Peyer's patch (tissue), 4 donors: ENCODE data around the gene STAC. TPM values are rescaled to one million over a fixed set of nuclear protein-coding genes. Genes with fewer than 3 reads are reported as not detected.
"Not testable (repeated sequence)": the region's sequence is repeated elsewhere in the genome, so short reads cannot be mapped to it uniquely, and the experiment has no call there.

Experiments used
- DNase-seq, 3 donors: peaks; one replicate each; pipeline ENCODE4 v3.0.0-alpha.2; 2017 to 2019
- H3K27ac ChIP-seq, 4 donors: fragments of 200-600 bp; sonication (generic); one replicate each; pipeline ENCODE4 v1.5.1; 2016 to 2019
- H3K27me3 ChIP-seq, 2 donors: fragments of 200-600 bp; sonication (generic); one replicate each; pipeline ENCODE4 v1.5.1; 2019
- H3K36me3 ChIP-seq, 3 donors: fragments of 200-600 bp; sonication (generic); one replicate each; pipeline ENCODE4 v1.5.1; 2016 to 2019
- H3K4me1 ChIP-seq, 4 donors: fragments of 200-600 bp; sonication (generic); one replicate each; pipeline ENCODE4 v1.5.1; 2016 to 2019
- H3K4me3 ChIP-seq, 4 donors: fragments of 200-600 bp; sonication (generic); 1 replicate in 3 of 4; 2 replicates in 1 of 4; pipeline ENCODE4 v1.5.1; 2016 to 2019; ENCODE audit warnings: mild to moderate bottlenecking in 1 of 4
- H3K9me3 ChIP-seq, 4 donors: fragments of 200-600 bp; sonication (generic); one replicate each; pipeline ENCODE4 v1.5.1; 2016 to 2019; ENCODE audit warnings: mild to moderate bottlenecking in 1 of 4
- CTCF ChIP-seq, 6 experiments: fragments of 450-650 bp in 4 of 6; fragments of 200-600 bp in 2 of 6; sonication (generic) in 1 of 6; IDR thresholded peaks; one replicate each; pipeline ENCODE4 v1.5.1; 2017 to 2019; ENCODE audit warnings: antibody characterized with exemption in 6 of 6, mild to moderate bottlenecking in 3 of 6, moderate library complexity in 1 of 6
- POLR2A ChIP-seq, 2 donors: fragments of 450-650 bp; IDR thresholded peaks; one replicate each; pipeline ENCODE4 v1.5.1; 2017; ENCODE audit warnings: antibody characterized with exemption in 2 of 2, mild to moderate bottlenecking in 2 of 2, moderate library complexity in 2 of 2
- total RNA-seq, 4 donors: library from RNA; depleted of rRNA; stranded (reverse); fragments of >200 nt; gene quantifications; one replicate each; pipeline ENCODE4 v1.1.0, GENCODE V29; 2016

Gene STAC
- total RNA-seq, 4 donors from 2014 or later = not detected

DNA sequence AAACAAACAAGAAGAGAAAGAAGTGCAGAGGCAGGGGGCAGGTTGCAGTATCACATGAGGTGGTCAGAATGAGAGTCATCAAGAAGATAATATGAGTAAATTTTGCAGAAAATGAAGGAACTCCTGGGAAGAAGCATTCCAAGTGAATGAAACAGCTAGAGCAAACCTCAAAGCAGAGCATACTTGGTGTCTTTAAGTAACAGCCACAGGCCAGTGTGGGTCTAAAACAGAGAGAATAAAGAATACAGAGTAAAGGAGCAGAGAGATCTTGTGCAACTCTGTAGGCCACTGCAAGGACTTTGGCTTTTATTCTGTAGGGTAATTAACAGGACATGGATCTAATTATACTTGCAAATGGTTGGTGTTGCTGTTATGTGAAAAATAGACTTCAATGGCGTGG lies 81.3 kb downstream of the STAC start:
- no peak overlapping the region for H3K27ac ChIP-seq
- no peaks in the 10 kb centered on the region for H3K4me1 ChIP-seq
- H3K4me3 ChIP-seq = no peak overlapping the region
- no peaks in the 10 kb centered on the region for H3K9me3 ChIP-seq
- no peaks in the 10 kb centered on the region for H3K36me3 ChIP-seq
- no peak for DNase-seq
- no peaks in the 10 kb centered on the region for H3K27me3 ChIP-seq
- TF ChIP-seq CTCF (IDR thresholded peaks at IDR 0.05) (no peak), POLR2A (IDR thresholded peaks at IDR 0.05) (no peak)

GRCh38 chr3:36472045-36472444 lies 91.7 kb downstream of the STAC start:
- not testable (repeated sequence) for H3K36me3 ChIP-seq, H3K4me1 ChIP-seq, H3K4me3 ChIP-seq, H3K9me3 ChIP-seq, DNase-seq, H3K27me3 ChIP-seq, H3K27ac ChIP-seq

DNA sequence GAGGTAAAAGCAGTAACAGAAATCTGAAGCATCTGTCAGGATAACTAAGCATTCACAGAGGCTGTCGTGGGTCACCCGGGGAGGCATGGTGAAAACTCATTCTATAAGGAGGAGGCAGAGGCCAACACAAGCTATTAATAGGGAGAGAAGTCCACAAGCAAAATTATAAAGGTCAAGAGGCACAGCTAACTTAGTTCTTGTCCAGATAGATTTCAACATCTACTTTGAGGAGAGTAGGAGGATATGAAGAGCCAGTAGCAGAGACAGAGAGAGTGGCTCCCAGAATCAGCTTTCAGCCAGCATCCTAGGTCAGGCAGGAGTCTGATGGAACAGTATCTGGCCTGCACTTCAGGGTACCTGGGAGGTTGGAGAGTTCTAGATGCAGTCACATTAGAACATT lies 95.3 kb downstream of the STAC start:
- Histone ChIP-seq H3K27ac (no peak overlapping the region), H3K4me1 (no peaks in the 10 kb centered on the region), H3K27me3 (no peaks in the 10 kb centered on the region), H3K4me3 (no peak overlapping the region), H3K36me3 (no peaks in the 10 kb centered on the region), H3K9me3 (no peaks in the 10 kb centered on the region)
- DNase-seq = no peak
- TF ChIP-seq CTCF (IDR thresholded peaks at IDR 0.05) (no peak), POLR2A (IDR thresholded peaks at IDR 0.05) (no peak)

- H3K4me1 ChIP-seq = no peaks in the 10 kb centered on the region
- TF ChIP-seq POLR2A (IDR thresholded peaks at IDR 0.05) (no peak), CTCF (IDR thresholded peaks at IDR 0.05) (no peak)
These were observed 96.1 kb downstream of the STAC start for GRCh38 chr3:36476286-36476942.

GRCh38 chr3:36477655-36478054 lies 97.4 kb downstream of the STAC start:
- Histone ChIP-seq H3K9me3 (no peaks in the 10 kb centered on the region), H3K36me3 (no peaks in the 10 kb centered on the region), H3K27ac (no peak overlapping the region), H3K4me3 (no peak overlapping the region), H3K27me3 (no peaks in the 10 kb centered on the region), H3K4me1 (no peaks in the 10 kb centered on the region)
- no peak for DNase-seq
- TF ChIP-seq CTCF (IDR thresholded peaks at IDR 0.05) (no peak), POLR2A (IDR thresholded peaks at IDR 0.05) (no peak)

More at GRCh38 chr3:36476286-36476942, 96.1 kb downstream of the STAC start:
- H3K4me3 ChIP-seq = no peak overlapping the region
- H3K27me3 ChIP-seq = no peaks in the 10 kb centered on the region
- no peak for DNase-seq
- no peaks in the 10 kb centered on the region for H3K9me3 ChIP-seq
- H3K36me3 ChIP-seq = no peaks in the 10 kb centered on the region
- no peak overlapping the region for H3K27ac ChIP-seq

- no peak for DNase-seq
- no peaks in the 10 kb centered on the region for H3K4me1 ChIP-seq
- no peaks in the 10 kb centered on the region for H3K9me3 ChIP-seq
- no peaks in the 10 kb centered on the region for H3K36me3 ChIP-seq
- H3K4me3 ChIP-seq = no peak overlapping the region
- H3K27me3 ChIP-seq = no peaks in the 10 kb centered on the region
- TF ChIP-seq POLR2A (IDR thresholded peaks at IDR 0.05) (no peak), CTCF (IDR thresholded peaks at IDR 0.05) (no peak)
- no peak overlapping the region for H3K27ac ChIP-seq
These were observed 100.8 kb downstream of the STAC start for GRCh38 chr3:36480911-36481648.
